ENCODE results near the gene PTPRN2.

PTPRN2 gene

DNA sequence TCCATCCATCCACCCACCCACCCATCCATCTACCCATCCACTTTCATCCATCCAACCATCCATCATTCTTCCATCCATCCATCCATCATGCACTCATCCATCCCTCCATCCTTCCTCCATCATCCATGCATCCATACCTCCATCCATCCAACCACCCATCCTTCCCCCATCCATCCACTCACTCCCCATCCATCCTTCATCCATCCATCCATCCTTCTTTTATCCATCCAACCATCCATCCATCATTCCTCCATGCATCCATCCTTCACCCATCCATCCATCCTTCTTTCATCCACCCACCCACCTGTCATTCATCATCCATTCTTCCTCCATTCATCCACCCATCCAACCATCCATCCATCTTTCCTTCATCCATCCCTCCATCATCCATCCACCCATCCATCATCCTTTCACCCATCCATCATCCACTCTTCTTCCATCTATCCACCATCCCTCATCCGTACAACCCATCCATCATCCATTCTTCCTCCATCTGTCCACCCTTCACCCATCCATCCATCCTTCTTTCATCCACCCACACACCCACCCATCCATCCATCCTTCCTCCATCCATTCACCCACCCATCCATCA is 822.6 kb downstream of the PTPRN2 start:
- no peak for DNase-seq (ENCODE audit: low spot score)

DNA sequence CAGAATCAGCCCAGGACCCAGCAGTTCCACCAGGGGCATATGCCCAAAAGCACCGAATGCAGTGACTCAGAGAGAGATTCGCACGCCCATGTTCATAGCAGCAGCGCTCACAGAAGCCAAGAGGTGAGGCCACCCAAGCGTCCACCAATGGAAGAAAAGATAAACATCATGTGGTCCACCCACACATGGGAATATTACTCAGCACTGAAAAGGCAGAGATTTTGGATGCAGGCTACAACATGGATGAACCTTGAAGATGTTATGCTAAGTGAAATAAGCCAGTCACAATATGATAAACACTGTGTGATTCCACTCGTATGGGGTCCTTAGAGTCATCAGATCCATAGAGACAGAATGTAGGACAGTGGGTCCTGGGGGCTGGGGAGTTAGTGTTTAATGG is 823.4 kb downstream of the PTPRN2 start:
- DNase-seq (ENCODE audit: low spot score) = no peak

DNA sequence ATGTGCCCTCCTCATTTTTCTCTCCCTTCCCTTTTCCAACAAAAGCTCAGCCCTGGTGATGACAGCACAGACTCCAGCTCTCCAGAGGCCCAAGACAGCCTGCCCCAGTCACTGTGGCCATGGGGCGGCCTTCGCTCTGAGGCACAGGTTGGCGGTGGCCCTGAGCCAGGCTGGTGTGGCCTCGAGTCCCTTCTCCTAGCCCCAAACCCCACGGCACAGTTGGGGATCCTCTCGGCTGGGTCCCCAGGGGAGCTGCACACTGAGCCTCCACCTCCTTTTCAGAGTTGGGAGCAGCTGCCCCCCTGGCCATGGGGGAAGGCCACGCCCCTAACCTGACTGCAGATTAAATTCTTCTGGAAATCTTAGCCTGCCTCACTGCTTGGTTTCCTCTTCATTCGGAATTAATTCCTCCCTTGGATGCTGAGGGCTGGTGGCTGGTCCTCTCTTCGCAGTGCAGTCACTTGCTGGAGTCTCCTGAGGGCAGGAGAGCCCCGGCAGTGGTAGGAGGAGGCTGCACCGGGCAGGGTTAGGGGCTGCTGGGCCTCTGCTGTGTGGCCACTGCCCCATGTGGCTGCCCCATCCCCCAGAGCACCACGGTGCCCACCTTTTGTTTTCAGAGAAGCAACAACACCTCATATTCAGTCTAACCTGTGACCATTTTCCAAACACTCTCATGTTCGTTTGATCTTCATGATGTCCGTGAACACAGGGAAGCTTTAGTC is 824.2 kb downstream of the PTPRN2 start:
- no peak for DNase-seq (ENCODE audit: low spot score)

DNA sequence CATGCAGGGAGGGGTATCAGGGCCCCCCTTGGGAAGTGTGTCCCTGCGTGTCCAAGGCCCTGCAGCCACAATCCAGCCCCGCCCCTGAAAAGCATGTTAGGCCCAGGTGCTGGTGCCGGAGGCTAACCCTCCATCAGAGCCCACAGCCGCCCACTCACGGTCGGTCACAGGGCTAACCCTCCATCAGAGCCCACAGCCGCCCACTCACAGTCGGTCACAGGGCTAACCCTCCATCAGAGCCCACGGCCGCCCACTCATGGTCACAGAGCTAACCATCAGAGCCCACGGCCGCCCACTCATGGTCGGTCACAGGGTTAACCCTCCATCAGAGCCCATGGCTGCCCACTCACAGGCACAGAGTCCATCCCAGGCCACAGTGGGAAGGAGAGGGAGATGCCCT is 824.8 kb downstream of the PTPRN2 start:
- DNase-seq (ENCODE audit: low spot score) = no peak

DNA sequence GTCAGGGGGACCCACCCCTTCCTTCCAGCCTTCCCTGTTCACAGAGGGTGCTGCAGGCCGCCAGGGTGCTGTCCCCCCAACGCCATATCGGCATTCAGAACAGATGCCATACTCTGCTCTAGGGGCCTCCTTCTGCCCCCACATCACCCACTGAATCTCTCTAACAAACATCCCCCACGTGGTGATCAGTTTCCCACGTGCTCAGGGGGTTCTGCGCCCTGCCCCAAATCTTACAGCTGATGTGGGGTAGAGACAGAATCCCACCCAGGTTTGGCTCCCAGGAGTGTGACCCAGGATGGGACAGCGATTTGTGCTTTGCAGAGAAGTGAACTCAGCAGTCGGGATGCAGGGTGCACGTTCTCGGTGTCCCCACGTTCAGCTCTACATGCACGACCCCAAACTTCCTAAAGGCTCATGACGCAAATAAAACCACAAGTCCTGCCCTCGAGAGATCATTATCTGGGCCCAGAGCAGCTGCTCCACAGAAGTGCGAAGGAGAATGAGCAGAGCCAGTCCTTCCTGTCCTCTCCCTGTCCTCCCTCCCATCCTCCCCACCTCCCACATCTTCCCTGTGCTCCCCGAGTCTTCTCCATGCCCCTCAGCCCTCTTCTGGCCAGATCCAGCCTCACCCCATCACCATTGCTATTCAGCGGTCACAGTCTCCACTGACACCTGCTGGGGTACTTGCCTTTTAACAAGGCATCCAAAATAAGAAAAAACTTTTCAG is 827.5 kb downstream of the PTPRN2 start:
- peak; percentile 42 for DNase-seq (ENCODE audit: low spot score)

DNA sequence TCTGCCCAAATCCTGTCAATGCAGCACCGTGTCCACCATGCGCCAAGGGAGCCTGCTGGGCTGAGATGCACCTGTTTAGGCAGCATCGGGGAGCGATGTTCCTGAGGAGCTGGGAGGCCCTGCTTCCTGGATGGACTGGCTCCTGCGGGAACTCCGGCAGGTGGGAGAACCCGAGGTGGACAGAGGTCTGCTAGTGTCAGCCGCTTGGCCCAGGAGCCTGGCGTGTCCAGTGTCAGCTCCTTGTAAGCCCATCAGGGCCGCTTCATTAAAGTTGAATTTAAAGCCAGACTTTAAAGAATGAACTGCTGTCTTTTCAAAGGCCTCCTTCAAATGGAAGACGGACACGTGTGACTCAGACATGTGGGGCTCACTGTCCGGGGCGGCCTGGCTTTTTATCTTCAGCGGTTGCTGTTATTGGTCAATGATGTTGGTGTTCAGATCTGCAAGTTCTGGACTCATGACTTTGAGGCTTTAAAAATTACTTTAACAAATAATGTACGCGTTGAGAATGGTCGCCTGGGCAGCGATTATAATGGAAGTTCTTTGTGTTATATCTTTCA is 828.3 kb downstream of the PTPRN2 start:
- no peak for DNase-seq (ENCODE audit: low spot score)

DNA sequence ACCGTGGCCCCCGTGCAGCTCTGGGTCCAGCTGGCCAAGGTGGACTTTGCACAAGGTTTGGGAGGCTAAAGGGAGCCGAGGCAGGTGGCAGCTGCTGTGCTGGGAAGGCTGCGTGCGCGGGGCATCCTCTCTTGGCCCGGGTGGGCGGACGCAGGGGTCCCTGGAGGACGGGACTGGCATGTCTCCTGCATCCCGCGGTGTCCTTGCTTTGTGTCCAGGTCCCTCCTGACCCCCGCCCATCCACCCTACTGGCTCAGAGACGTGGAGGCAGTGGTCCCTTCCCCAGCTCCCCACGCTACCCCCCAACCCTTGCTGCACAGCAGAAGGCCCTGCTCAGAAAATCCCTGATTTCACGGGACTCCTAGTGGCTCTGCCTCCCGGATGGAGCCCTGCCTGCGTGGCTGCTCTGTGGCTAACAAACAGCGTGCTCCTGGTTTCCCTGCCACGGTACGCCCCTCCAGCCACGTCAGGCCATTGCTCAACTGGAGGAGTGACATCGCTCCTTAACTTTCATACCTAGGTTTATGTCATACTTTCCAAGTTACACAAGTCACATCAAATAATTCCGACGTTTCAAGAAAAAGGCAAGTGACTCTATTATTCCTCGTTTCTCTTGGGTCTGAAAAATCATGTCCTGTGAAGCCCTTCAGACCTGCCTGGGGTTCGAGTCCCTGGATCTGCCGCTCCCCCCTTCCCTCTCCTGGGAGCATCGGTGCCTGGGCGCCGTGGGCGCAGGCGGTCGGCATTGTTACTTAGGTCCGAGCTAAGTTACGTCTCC is 829.0 kb downstream of the PTPRN2 start:
- no peak for DNase-seq (ENCODE audit: low spot score)

DNA sequence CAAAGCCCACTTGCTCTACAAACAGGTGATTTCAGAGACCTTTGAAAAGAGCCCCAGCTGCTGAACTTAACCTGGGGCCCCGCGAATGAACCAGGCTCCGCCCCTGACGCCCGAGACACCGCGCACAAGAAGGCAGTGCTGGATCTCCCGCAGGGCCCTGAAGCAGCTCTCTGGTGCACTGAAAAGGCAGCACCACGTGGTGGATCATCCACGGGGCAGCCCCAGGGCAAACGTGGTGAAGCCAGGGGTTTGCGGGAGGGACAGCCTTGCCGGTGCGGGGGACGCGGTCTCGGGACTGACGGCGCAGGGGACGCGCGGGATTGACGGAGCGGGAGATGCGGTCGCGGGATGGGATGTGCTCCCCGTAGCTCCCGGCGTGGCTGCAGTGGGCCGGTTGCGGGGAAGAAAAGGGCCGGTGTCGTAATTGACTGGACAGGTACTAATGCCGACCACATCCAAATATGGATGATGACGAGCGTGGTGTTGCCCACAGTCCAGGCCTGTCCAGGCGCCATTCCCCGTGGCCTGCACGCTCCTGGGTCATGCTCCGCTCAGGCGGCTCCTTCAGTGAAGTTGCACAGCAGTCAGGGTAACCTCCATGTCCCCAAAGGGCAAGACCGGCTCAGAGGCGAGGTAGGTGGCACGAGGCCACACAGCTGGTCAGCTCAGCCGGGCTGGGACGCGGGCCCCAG is 829.7 kb downstream of the PTPRN2 start:
- DNase-seq (ENCODE audit: low spot score) = no peak

DNA sequence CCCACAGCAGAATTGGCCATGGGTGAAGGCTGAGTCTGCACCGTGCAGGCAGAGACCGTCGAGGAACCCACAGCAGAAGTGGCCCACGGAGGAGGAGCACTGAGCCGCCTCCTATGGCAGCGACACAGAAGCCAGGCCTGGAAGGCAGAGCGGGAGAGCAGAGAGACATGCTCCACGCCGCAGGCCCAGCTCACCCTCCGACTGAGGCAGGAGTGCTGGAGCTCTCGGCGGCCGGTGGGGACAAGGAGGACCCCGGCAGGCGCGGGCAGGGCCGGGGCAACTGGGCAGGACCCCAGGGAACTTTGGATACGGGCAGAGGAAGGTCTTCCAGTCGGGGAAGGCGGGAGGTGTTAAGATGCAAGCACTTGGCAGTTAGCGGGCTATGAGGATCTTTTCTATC is 830.4 kb downstream of the PTPRN2 start:
- DNase-seq (ENCODE audit: low spot score) = no peak

DNA sequence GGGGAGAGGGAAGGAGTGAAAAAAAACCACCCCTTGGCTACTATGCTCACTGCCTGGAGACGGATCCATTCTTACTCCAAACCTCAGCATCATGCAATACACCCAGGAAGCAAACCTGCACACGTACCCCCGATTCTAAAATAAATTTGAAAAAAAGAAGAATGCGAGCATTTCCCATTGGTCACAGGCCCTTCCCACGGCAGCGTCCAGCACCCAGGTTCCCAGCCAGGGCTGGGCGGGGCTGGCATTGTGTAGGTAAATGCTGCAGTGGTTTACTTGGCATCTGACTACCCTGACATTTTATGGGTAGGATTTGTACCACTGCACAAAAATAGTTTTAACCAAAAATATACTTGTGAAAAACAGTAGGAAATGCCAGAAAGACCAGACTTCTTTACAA is 831.9 kb downstream of the PTPRN2 start:
- DNase-seq (ENCODE audit: low spot score) = no peak

DNA sequence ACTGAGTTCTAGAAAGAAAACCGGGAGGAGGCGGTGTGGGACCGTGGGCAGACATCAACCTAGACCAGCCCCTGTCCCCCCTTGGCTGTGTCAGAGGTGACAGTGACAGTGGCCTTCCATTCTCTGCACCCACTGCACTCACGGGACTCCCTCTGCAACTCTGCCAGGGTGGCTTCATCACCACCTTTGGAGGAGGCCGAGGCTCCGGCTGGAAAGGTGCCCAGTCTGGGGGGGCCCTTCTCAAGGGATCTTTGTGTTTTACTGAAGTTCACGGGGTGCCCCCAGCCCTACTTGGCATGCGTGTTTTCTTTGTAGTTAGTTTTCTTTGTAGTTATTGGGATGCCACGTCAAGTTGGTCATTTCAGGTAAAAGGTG is 833.2 kb downstream of the PTPRN2 start:
- no peak for DNase-seq (ENCODE audit: low spot score)

DNA sequence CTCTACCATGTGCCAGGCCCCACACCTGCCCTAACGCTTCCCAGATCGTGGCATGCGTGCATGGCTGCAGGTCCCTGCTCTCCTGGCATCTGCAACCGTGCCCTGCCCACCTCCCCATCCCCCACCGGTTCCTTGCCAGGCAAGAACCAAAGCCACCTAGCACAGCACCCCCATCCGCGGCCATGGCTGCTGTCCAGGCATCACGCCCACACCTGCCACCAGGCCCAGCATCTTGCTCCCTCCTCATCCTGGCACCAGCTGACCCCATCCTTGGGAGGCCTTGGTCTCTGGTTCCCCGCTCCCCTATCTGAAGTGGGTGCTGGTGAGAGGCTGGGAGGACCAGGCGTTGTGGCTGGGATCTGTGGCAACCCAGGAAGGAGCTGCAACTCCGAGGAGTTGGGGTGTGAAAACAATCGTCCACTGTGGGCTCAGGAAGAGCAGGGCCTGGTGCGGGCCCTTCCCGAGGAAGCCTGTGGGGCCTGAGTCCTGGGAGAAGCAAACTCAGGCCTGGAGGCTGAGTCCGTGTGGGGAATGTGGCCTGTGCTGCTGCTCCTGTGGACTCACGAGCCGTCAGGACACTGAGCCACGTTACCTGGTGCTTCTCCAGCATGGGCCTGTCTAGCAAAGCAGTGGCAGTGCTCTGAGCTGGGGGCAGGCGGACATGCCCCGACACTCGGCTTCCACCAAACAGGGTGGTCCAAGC is 833.8 kb downstream of the PTPRN2 start:
- no peak for DNase-seq (ENCODE audit: low spot score)

DNA sequence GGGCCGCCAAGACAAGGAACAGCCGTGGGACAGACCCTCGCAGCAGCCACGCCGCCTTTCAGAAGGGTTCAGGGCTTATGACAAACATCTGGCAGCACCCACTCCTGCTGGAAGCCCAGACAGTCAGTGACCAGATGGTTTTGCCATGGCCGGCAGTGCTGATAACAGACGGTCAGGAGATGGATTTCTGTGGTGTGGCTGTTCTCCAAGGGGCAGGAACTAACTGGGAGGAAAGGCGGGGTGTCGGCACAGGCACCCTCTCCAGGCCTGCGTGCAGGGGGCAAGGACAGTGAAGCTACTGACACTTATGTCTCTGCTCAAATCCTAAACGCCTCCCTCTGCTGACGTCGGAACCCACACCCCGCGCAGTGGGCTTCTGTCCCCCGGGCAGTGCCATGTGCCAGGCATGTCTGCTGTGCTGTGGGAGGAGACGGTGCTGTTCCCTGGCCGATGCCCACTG is 834.8 kb downstream of the PTPRN2 start:
- no peak for DNase-seq (ENCODE audit: low spot score)

DNA sequence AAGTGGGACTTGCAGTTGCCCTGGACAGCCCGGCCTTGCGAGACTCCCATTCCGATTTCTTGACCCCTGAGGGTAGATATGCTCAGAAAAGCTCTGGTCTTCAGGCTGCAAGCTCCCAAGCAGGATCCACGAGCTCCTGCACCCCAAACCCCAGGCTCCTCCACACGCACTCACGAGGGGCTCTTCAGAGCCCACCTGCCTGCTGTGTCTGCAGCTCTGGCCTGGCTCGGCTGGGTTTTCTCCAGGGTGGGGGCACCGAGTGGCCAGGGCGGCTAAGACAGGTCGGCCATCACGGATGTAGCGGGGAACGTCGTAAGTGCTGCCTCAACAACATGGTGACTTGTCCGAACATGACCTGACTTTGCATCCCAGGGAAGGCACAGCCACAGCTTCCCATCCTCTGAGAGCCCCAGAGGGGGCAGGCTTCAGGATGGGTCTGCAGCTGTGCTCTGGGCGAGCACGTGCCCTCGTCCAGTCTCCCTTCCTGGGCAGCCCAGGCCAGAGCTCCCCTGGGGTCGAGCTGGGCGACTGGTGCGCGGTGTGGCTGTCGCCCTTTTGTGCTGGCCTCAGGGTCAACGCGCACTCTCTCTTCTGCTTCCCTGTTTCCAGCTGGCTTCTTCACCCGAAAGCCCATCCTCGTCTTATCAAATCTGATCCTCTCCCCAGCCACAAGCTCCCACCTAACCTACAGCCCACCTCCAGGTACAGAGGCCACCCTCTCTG is 835.5 kb downstream of the PTPRN2 start:
- DNase-seq (ENCODE audit: low spot score) = no peak

DNA sequence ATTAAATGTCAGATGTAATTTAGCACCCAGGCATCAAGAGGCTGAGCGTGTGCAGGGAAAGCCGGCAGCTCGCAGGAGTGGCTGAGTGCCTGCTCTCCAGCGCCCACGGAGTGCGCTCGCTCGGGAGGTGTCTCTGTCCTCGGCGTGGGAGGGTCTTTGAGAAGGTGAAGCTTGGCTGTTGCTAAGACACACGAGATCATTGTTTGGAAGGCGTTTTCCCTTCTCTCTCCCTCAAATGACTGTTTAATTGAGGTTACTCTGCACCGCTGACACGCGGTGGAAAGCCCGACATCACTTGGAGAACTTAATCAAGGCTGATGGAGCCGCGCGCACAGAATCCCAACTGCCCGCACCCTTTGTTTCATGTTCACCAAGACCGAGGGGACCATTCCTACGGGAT is 836.2 kb downstream of the PTPRN2 start:
- DNase-seq (ENCODE audit: low spot score) = no peak

DNA sequence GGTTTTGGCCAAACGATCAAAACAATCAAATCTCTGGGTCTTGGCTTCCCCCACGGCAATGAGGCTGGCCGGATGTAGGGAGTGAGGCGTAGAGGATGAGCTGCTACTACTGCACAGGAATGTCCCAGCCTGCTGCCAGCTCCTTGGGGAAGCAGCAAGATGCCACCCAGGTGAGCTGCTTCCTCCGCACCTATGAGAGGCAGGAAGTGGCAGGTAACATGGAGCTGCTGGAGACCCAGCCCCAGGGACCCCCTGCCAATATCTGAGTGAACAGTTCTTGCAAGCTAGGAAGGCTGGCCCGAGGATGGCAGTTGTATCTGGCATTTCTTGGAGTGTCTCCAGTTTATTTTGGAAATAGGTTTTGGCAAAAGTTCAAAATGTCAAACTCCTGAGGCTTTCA is 837.3 kb downstream of the PTPRN2 start:
- DNase-seq (ENCODE audit: low spot score) = no peak

DNA sequence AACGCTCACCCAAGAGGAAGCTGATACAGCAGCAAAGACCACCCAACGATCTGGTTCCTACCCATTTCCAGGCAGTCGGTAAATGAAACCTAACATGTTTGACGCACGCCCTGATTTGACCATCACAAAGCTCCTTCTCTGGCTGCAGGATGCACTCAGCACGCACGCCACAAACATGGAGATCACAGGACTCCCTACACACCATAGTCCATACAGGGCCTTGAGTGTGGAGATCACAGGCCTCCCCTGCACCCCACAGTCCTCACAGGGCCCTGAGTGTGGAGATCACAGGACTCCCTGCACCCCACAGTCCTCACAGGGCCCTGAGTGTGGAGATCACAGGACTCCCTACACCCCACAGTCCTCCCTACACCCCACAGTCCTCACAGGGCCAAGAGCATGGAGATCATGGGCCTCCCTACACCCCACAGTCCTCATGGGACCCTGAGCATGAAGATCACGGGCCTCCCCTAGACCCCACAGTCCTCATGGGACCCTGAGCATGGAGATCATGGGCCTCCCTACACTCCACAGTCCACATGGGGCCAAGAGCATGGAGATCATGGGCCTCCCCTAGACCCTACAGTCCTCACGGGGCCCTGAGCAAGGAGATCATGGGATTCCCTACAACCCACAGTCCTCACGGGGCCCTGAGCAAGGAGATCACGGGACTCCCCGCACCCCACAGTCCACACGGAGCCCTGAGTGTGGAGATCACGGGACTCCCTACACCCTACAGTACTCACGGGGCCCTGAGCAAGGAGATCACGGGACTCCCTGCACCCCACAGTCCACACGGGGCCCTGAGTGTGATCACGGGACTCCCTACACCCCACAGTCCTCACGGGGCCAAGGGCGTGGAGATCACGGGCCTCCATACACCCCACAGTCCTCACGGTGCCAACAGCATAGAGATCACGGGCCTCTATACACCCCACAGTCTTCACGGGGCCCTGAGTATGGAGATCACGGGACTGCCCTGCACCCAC is 841.6 kb downstream of the PTPRN2 start:
- no peak for DNase-seq (ENCODE audit: low spot score)

DNA sequence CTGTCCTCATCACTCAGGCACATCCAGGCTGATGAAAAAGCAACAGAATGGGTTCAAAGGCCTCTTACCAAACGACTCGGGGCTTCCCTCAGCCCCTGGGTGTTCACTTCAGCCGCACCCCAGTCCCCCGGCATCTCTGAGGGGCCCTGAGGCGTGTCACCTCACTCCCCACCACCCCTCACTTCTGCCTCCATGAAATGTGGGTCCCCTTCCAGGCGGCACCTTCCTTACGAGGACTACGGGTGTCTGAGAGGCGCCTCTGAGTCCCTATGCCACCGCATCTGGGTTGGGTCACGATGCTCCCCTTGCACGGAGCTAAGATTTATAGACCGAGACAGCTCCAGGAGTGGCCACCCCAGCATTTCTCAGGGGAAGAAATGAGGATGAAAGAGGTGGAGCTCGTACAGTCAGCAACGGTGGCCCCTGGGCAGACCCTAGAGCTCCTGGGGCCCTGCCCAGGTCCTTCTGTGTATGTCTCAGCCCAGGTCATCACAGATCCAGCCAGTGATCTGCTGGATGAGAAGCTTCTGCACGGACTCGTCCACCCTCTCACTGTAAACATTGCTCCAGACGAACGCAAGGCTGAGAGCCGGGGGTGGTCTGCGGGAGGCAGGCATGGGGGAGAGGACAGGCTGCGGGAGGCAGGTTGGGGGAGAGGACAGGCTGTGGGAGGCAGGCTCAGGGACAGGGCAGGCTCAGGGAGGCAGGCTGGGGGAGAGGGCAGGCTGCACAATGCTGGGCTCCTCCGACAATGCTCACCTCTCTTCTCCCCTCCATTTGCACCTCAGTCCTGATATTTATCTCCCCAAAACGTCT is 842.6 kb downstream of the PTPRN2 start:
- DNase-seq (ENCODE audit: low spot score) = no peak
